GM10266 (cell line): ENCODE data around the gene IFT27.

Experiments
- DNase-seq: peaks from one replicate; pipeline ENCODE4 v3.0.0; 2012; ENCODE audit errors: extremely low spot score
- TF ChIP-seq, protein P1 (sequence below): IDR thresholded peaks from 2 replicates; pipeline ENCODE4 v1.5.1; 2012; ENCODE audit warnings: mild to moderate bottlenecking, low read depth; ENCODE audit not compliant: control insufficient read depth, insufficient read depth; ENCODE audit errors: missing control alignments

The IFT27 gene

DNA sequence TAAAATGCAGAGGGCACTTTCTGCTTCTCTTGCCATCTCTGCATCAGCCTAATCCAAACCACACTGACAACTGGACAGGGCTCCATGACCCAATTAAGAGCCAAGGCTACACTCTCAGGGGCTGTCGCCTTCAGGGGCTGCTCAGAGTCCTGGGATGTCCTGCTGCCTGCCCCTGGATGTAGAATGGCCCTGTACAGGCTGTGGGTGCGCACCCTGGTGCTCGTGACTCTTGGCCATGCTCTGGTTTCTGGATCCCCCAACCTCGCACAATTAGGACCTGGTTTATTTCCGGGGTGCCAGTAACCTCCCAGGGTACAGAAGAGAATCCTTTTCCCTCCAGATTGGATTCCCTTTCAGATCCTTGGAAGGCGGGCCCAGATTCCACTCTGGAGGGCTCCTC, 11.3 kb downstream of the IFT27 start:
- no peak for DNase-seq
- TF ChIP-seq, protein P1, sequence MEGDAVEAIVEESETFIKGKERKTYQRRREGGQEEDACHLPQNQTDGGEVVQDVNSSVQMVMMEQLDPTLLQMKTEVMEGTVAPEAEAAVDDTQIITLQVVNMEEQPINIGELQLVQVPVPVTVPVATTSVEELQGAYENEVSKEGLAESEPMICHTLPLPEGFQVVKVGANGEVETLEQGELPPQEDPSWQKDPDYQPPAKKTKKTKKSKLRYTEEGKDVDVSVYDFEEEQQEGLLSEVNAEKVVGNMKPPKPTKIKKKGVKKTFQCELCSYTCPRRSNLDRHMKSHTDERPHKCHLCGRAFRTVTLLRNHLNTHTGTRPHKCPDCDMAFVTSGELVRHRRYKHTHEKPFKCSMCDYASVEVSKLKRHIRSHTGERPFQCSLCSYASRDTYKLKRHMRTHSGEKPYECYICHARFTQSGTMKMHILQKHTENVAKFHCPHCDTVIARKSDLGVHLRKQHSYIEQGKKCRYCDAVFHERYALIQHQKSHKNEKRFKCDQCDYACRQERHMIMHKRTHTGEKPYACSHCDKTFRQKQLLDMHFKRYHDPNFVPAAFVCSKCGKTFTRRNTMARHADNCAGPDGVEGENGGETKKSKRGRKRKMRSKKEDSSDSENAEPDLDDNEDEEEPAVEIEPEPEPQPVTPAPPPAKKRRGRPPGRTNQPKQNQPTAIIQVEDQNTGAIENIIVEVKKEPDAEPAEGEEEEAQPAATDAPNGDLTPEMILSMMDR = no peak

DNA sequence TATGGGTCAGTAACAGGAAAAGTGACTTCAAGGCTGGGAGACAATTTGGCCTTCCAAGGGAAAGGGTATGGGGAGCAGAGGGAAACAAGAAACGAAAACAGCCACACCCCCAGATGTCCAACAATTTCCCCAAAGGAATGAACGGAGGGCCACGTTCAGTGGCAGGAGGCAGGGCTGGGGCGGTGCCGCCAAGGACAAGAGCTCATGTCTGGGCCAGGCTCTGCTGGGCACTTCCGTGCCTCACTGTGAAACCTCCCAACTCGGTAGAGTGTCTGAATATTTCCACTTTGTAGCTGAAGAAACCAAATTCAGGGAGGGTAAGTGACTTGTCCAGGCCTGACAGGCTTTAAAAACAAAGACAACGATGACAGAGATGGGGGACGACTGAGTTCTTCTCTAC, 11.9 kb downstream of the IFT27 start:
- no peak for DNase-seq
- TF ChIP-seq, protein P1 = no peak

DNA sequence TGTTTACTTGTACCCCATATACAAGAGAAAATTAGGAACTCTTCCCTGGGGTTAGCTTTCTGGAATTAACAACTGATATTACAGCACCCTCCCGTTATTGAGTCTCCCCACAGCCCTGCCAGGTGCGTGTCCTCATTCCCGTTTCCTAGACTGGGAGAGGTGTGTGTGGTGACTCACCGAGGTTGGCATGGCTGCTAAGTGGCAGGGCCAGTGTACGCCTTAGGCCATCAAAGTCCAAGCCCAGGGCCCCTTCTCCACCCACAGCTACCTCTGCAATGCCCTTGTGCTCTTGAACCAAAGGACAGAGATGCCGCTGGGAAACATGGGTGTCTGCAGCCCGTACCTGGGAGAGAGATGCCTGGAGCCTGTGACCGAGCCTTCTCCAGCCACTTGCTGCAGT, 12.3 kb downstream of the IFT27 start:
- no peak for DNase-seq
- TF ChIP-seq, protein P1 = no peak

DNA sequence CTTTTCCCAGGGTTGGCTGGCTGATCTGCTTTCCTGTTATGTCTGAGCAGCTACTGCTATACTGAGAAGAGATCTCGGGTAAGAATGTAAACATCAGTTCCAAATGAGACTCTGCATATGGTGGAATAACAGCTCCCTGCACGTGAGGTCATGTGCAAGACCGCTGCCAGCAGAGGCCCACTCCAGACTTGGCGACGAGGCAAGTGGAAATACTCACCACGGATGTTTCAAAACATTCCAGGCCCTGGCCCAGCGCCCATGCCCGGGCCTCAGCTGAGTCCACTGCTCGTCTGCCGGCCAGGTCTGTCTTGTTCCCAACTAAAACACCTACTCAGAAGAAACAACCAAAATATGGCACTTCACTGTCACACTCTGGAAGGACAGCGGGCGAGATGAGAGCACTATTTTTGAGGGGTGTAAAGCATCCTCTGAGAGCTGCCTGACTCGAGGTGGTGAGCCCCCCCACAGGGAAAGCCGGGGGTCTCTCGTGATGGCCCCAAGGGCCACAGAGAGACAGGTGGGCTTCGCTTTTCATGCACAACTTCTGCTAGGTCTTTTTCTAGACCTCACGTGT, 13.1 kb downstream of the IFT27 start:
- DNase-seq = no peak
- TF ChIP-seq, protein P1 = no peak

DNA sequence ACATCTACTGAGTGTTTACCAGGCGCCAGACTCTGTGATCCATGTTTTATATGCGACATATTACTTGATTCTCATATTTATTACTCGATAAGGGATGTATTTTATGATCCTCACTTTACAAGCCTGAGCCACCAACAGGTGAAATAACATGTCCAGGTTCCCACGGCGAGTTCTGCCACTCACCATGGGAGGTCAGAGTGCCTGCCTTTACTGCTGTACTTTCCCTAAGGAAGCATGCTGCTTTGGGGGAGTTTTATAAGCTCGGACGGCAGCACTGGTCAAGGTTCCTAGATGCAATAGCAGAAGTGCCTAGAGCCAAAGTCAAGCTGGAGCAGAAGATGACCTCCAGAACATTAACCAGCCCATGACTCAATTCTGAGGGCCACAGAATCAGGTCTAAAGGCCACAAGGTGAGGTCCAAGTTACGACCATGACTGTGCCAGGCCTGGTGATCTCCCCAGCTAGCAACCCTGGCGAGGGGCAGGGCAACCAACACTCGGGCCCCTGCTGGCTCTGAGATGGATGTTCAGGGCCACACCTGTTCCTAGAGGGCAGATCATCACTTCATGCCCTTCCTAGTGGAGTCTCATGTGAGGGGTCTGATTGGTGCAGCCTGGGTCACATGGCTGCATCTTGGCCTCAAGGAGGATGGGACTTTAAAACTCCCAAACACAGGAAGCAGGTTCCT, 14.2 kb downstream of the IFT27 start:
- no peak for DNase-seq
- TF ChIP-seq, protein P1 = no peak

DNA sequence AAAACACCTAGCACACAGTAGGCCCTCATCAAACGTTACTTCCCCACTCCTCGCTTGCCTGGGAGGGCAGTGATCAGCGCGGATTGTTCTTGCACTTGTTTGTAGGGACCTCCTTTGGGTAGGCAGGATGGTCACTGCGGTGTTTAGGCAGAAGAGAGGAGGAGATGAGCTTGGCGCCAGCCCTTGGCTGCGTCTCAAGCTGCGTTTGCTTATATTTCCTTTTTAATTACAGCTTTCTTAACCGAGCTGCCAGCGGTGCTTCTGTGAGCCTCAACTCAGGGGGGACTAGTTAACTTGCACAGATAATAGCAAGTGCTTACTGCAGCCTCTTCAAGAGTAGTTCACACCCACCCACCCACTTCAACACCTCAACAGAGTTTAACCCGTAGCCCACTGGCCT, 15.1 kb downstream of the IFT27 start:
- no peak for DNase-seq
- TF ChIP-seq, protein P1 = no peak

DNA sequence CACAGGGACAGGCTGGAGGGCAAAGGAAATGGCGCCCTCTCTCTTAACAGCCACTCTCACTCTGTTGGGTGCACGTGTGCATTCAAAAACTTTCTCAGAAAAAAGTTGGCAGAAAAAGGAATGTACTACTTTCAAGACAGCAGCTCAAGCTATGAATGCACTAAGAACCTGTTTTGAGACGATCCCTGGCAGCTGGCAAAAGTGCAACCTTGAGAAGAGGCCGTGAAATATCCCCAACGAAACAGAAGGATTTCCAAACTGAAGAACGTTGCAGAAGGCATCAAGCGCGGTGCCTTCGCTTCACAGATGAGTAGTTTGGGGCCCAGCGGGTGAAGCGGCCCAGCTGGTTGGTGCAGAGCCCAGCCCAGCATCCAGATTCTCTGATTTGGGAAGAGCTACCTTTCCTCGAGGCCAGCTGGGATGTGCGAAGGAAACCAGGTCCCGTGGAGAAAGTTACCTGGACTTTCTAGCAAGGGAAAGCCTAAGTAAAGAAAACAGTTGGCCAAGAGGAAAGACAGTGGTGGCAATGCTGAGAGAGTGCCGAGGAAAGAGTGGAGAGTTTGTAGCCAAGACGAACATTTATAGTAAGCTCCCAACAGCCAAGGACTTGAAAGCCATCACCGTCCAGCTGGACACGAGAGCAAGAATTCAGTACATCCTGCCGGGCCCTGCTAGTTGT, 16.3 kb downstream of the IFT27 start:
- no peak for DNase-seq
- TF ChIP-seq, protein P1 = no peak
